HEK293 (cell line): ENCODE measurements around the gene HEMGN.

Source experiments
- ATF2 ChIP-seq: fragments of 450-650 bp; formaldehyde crosslinking; IDR thresholded peaks from 2 replicates; pipeline ENCODE4 v1.5.1; 2016; ENCODE audit warnings: missing biosample characterization, missing genetic modification characterization, low read depth
- GLI4 ChIP-seq: fragments of 450-650 bp; formaldehyde crosslinking; IDR thresholded peaks from 2 replicates; pipeline ENCODE4 v1.5.1; 2016; ENCODE audit warnings: missing biosample characterization, missing genetic modification characterization
- HIC1 ChIP-seq: fragments of 450-650 bp; formaldehyde crosslinking; IDR thresholded peaks from 2 replicates; pipeline ENCODE4 v1.5.1; 2016; ENCODE audit warnings: missing biosample characterization, missing genetic modification characterization
- HOXC10 ChIP-seq: sonication (generic); formaldehyde crosslinking; IDR thresholded peaks from 2 replicates; pipeline ENCODE4 v1.8.1; 2023; ENCODE audit warnings: mild to moderate bottlenecking, missing genetic modification reagents
- IKZF3 ChIP-seq: fragments of 450-650 bp; IDR thresholded peaks from 2 replicates; pipeline ENCODE4 v1.5.0; 2018; ENCODE audit warnings: missing biosample characterization, mild to moderate bottlenecking, missing genetic modification characterization, moderate library complexity
- KLF9 ChIP-seq: fragments of 450-650 bp; formaldehyde crosslinking; IDR thresholded peaks from 2 replicates; pipeline ENCODE4 v1.5.1; 2016; ENCODE audit warnings: missing biosample characterization, missing genetic modification characterization, low read depth
- PRDM4 ChIP-seq: fragments of 450-650 bp; formaldehyde crosslinking; IDR thresholded peaks from 2 replicates; pipeline ENCODE4 v1.5.1; 2017; ENCODE audit warnings: missing biosample characterization, missing genetic modification characterization
- REPIN1 ChIP-seq: fragments of 450-650 bp; formaldehyde crosslinking; IDR thresholded peaks from 2 replicates; pipeline ENCODE4 v1.5.1; 2017; ENCODE audit warnings: missing biosample characterization, missing genetic modification characterization, low read depth
- SP7 ChIP-seq: fragments of 450-650 bp; formaldehyde crosslinking; IDR thresholded peaks from 2 replicates; pipeline ENCODE4 v1.5.1; 2016; ENCODE audit warnings: missing biosample characterization, missing genetic modification characterization
- ZBTB20 ChIP-seq: fragments of 450-650 bp; formaldehyde crosslinking; IDR thresholded peaks from 2 replicates; pipeline ENCODE4 v1.5.1; 2016; ENCODE audit warnings: missing biosample characterization, missing genetic modification characterization
- ZBTB8A ChIP-seq: fragments of 450-650 bp; formaldehyde crosslinking; IDR thresholded peaks from 2 replicates; pipeline ENCODE4 v1.5.1; 2016; ENCODE audit warnings: missing biosample characterization, missing genetic modification characterization
- ZIC2 ChIP-seq: fragments of 450-650 bp; formaldehyde crosslinking; IDR thresholded peaks from 2 replicates; pipeline ENCODE4 v1.5.1; 2016; ENCODE audit warnings: missing biosample characterization, missing genetic modification characterization
- ZNF121 ChIP-seq: fragments of 450-650 bp; formaldehyde crosslinking; IDR thresholded peaks from 2 replicates; pipeline ENCODE4 v1.5.1; 2016; ENCODE audit warnings: missing biosample characterization, missing genetic modification characterization
- ZNF132 ChIP-seq: fragments of 450-650 bp; formaldehyde crosslinking; IDR thresholded peaks from 2 replicates; pipeline ENCODE4 v1.5.1; 2017; ENCODE audit warnings: missing biosample characterization, missing genetic modification characterization, borderline replicate concordance
- ZNF169 ChIP-seq: fragments of 450-650 bp; formaldehyde crosslinking; IDR thresholded peaks from 2 replicates; pipeline ENCODE4 v1.5.1; 2016; ENCODE audit warnings: missing biosample characterization, missing genetic modification characterization
- ZNF174 ChIP-seq: fragments of 450-650 bp; formaldehyde crosslinking; IDR thresholded peaks from 2 replicates; pipeline ENCODE4 v1.5.0; 2017; ENCODE audit warnings: missing biosample characterization, mild to moderate bottlenecking, missing genetic modification characterization
- ZNF239 ChIP-seq: fragments of 450-650 bp; formaldehyde crosslinking; IDR thresholded peaks from 2 replicates; pipeline ENCODE4 v1.5.1; 2016; ENCODE audit warnings: missing biosample characterization, missing genetic modification characterization
- ZNF324 ChIP-seq: fragments of 450-650 bp; formaldehyde crosslinking; IDR thresholded peaks from 2 replicates; pipeline ENCODE4 v1.5.1; 2016; ENCODE audit warnings: missing biosample characterization, missing genetic modification characterization
- ZNF341 ChIP-seq: fragments of 450-650 bp; formaldehyde crosslinking; IDR thresholded peaks from 2 replicates; pipeline ENCODE4; 2016; ENCODE audit warnings: low read depth, missing biosample characterization, missing genetic modification characterization
- ZNF404 ChIP-seq: fragments of 450-650 bp; formaldehyde crosslinking; IDR thresholded peaks from 2 replicates; pipeline ENCODE4 v1.5.1; 2017; ENCODE audit warnings: missing biosample characterization, missing genetic modification characterization
- ZNF473 ChIP-seq: fragments of 450-650 bp; formaldehyde crosslinking; IDR thresholded peaks from 2 replicates; pipeline ENCODE4 v1.5.1; 2017; ENCODE audit warnings: missing biosample characterization, missing genetic modification characterization
- ZNF48 ChIP-seq: fragments of 450-650 bp; formaldehyde crosslinking; IDR thresholded peaks from 2 replicates; pipeline ENCODE4 v1.5.1; 2016; ENCODE audit warnings: missing biosample characterization, missing genetic modification characterization
- ZNF544 ChIP-seq: fragments of 450-650 bp; formaldehyde crosslinking; IDR thresholded peaks from 2 replicates; pipeline ENCODE4 v1.5.0; 2017; ENCODE audit warnings: missing biosample characterization, missing genetic modification characterization
- ZNF600 ChIP-seq: fragments of 450-650 bp; formaldehyde crosslinking; IDR thresholded peaks from 2 replicates; pipeline ENCODE4 v1.5.1; 2016; ENCODE audit warnings: missing biosample characterization, missing genetic modification characterization
- ZNF785 ChIP-seq: fragments of 450-650 bp; formaldehyde crosslinking; IDR thresholded peaks from 2 replicates; pipeline ENCODE4 v1.5.1; 2016; ENCODE audit warnings: missing biosample characterization, missing genetic modification characterization
- ZNF837 ChIP-seq: fragments of 450-650 bp; formaldehyde crosslinking; IDR thresholded peaks from 2 replicates; pipeline ENCODE4 v1.5.1; 2016; ENCODE audit warnings: missing biosample characterization, missing genetic modification characterization
- ZSCAN16 ChIP-seq: fragments of 450-650 bp; formaldehyde crosslinking; IDR thresholded peaks from 2 replicates; pipeline ENCODE4 v1.5.1; 2016; ENCODE audit warnings: missing biosample characterization, missing genetic modification characterization
- TF ChIP-seq, protein P1 (sequence below): sonication (generic); formaldehyde crosslinking; IDR thresholded peaks from 2 replicates; pipeline ENCODE4 v1.8.1; 2022; ENCODE audit warnings: mild to moderate bottlenecking, moderate library complexity, missing genetic modification reagents
- TF ChIP-seq, protein P2 (sequence below): fragments of 450-650 bp; formaldehyde crosslinking; IDR thresholded peaks from 2 replicates; pipeline ENCODE4 v1.5.1; 2017; ENCODE audit warnings: missing biosample characterization, missing genetic modification characterization
- TF ChIP-seq, protein P3 (sequence below): fragments of 450-650 bp; formaldehyde crosslinking; IDR thresholded peaks from 2 replicates; pipeline ENCODE4 v1.5.1; 2016; ENCODE audit warnings: missing biosample characterization, missing genetic modification characterization

The HEMGN gene

DNA sequence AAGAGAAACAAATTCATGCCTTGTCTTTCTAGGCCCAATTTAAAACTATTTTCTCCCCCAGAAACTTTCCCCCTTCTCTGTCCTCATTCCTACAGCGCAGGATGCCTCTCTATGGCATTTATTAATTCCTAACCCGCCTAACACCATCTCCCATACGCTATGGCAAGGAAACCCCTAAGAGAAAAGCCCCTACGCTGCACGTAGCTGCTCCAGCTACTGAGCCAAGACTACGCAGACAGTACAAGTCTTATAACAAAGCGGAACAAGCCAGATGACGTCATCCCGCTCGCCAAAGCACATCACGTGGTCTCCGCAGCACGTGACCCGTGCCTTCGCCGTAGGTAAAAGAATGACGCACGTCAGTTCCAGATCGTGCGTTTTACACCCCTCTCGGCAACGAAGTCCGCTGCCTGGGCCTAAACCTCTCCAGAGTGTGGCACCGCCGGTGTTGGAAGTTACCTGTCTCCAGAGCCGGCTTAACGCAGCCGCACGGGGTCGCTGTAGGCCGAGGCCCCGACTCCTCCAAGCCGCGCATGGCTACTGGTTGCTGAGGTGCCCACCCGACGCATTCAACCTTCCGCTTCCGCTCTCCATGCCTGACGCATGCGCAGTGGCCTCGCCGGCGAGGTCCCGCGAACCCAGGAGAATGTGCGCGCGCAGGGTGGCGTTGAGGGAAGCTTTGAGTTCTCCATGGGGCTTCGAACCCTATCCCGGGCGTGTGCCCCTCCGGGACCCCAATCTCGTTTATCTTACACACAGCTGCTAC lies 15.8 kb downstream of the HEMGN start, which contains the start of gene TRMO (continued):
- TF ChIP-seq ZNF404 (tag by site-specific recombination) (no peak), ZSCAN16 (tag by site-specific recombination) (peak; percentile 58; the same call in 1 of the 2 replicates), ZNF132 (no peak), ZNF121 (tag by site-specific recombination) (no peak), ZNF473 (tag by site-specific recombination) (no peak), ZNF48 (tag by site-specific recombination) (no peak), ZNF341 (tag by site-specific recombination) (peak; percentile 36; the same call in 1 of the 2 replicates), ZNF837 (tag by site-specific recombination) (no peak), ATF2 (tag by site-specific recombination) (peak; percentile 100), HIC1 (peak; percentile 98), REPIN1 (tag by site-specific recombination) (no peak), ZNF239 (tag by site-specific recombination) (peak; percentile 81; the same call in 1 of the 2 replicates), IKZF3 (tag by site-specific recombination) (0 out of 2 replicates have a peak, but pooled peaks have one; percentile 22), ZNF600 (tag by site-specific recombination) (peak; percentile 98), ZBTB20 (tag by site-specific recombination) (peak; percentile 72), SP7 (tag by site-specific recombination) (peak; percentile 96), ZIC2 (tag by site-specific recombination) (peak; percentile 32; the same call in 1 of the 2 replicates), ZNF785 (no peak), PRDM4 (tag by site-specific recombination) (peak; percentile 81), ZNF174 (tag by site-specific recombination) (no peak), HOXC10 (CRISPR knock-in tag) (no peak), ZNF169 (tag by site-specific recombination) (no peak), ZBTB8A (peak; percentile 93), GLI4 (peak; percentile 86), ZNF324 (peak; percentile 99), ZNF544 (no peak), KLF9 (tag by site-specific recombination) (peak; percentile 56; the same call in 1 of the 2 replicates)
- TF ChIP-seq, protein P1, sequence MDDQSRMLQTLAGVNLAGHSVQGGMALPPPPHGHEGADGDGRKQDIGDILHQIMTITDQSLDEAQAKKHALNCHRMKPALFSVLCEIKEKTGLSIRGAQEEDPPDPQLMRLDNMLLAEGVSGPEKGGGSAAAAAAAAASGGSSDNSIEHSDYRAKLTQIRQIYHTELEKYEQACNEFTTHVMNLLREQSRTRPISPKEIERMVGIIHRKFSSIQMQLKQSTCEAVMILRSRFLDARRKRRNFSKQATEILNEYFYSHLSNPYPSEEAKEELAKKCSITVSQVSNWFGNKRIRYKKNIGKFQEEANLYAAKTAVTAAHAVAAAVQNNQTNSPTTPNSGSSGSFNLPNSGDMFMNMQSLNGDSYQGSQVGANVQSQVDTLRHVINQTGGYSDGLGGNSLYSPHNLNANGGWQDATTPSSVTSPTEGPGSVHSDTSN (CRISPR knock-in tag), result peak; percentile 66
- TF ChIP-seq, protein P2, sequence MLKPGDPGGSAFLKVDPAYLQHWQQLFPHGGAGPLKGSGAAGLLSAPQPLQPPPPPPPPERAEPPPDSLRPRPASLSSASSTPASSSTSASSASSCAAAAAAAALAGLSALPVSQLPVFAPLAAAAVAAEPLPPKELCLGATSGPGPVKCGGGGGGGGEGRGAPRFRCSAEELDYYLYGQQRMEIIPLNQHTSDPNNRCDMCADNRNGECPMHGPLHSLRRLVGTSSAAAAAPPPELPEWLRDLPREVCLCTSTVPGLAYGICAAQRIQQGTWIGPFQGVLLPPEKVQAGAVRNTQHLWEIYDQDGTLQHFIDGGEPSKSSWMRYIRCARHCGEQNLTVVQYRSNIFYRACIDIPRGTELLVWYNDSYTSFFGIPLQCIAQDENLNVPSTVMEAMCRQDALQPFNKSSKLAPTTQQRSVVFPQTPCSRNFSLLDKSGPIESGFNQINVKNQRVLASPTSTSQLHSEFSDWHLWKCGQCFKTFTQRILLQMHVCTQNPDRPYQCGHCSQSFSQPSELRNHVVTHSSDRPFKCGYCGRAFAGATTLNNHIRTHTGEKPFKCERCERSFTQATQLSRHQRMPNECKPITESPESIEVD (tag by site-specific recombination), result peak; percentile 48; the same call in 1 of the 2 replicates
- TF ChIP-seq, protein P3, sequence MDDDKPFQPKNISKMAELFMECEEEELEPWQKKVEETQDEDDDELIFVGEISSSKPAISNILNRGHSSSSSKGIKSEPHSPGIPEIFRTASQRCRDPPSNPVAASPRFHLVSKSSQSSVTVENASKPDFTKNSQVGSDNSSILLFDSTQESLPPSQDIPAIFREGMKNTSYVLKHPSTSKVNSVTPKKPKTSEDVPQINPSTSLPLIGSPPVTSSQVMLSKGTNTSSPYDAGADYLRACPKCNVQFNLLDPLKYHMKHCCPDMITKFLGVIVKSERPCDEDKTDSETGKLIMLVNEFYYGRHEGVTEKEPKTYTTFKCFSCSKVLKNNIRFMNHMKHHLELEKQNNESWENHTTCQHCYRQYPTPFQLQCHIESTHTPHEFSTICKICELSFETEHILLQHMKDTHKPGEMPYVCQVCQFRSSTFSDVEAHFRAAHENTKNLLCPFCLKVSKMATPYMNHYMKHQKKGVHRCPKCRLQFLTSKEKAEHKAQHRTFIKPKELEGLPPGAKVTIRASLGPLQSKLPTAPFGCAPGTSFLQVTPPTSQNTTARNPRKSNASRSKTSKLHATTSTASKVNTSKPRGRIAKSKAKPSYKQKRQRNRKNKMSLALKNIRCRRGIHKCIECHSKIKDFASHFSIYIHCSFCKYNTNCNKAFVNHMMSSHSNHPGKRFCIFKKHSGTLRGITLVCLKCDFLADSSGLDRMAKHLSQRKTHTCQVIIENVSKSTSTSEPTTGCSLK (tag by site-specific recombination), result no peak
